AG09309 (cell line): Measurements from ENCODE around the gene ADGRE1.
"Not testable (repeated sequence)": the region's sequence is repeated elsewhere in the genome, so short reads cannot be mapped to it uniquely, and the experiment has no call there.

Experiments used
- DNase-seq: peaks from one replicate; pipeline ENCODE4 v3.0.0-alpha.2; 2010; ENCODE audit warnings: low read depth
- H3K4me3 ChIP-seq: 2 replicates; pipeline ENCODE4 v1.5.1; 2011; ENCODE audit warnings: mild to moderate bottlenecking, low read depth, low read length, moderate library complexity; ENCODE audit not compliant: control insufficient read depth
- CTCF ChIP-seq: IDR thresholded peaks from 2 replicates; pipeline ENCODE4 v1.5.1; 2011; ENCODE audit warnings: mild to moderate bottlenecking, low read depth, low read length, inconsistent platforms; ENCODE audit not compliant: insufficient read depth, control insufficient read depth; ENCODE audit errors: missing control alignments

The ADGRE1 gene

GRCh38 chr19:6864325-6864940 is 22.9 kb upstream of the ADGRE1 start:
- no peak for TF ChIP-seq CTCF
- no peak overlapping the region for H3K4me3 ChIP-seq
- DNase-seq: no peak

- DNase-seq: no peak
- TF ChIP-seq CTCF: no peak
- H3K4me3 ChIP-seq: no peak overlapping the region
These were observed 21.5 kb upstream of the ADGRE1 start for GRCh38 chr19:6865849-6866248.

GRCh38 chr19:6866741-6867151 is 20.6 kb upstream of the ADGRE1 start:
- TF ChIP-seq CTCF: no peak

GRCh38 chr19:6868351-6868750 is 19.0 kb upstream of the ADGRE1 start:
- TF ChIP-seq CTCF: no peak
- DNase-seq: no peak
- no peak overlapping the region for H3K4me3 ChIP-seq

More at GRCh38 chr19:6866741-6867151, 20.6 kb upstream of the ADGRE1 start:
- DNase-seq: no peak
- no peak overlapping the region for H3K4me3 ChIP-seq

GRCh38 chr19:6869151-6869882 is 18.1 kb upstream of the ADGRE1 start:
- not testable (repeated sequence) for H3K4me3 ChIP-seq, DNase-seq

GRCh38 chr19:6873708-6874431 is 13.5 kb upstream of the ADGRE1 start:
- DNase-seq: no peak
- H3K4me3 ChIP-seq: no peak overlapping the region
- no peak for TF ChIP-seq CTCF

- H3K4me3 ChIP-seq: no peak overlapping the region
- DNase-seq: no peak
- no peak for TF ChIP-seq CTCF
These were observed 12.2 kb upstream of the ADGRE1 start for GRCh38 chr19:6875218-6875617.
